ENCODE results near the gene FOXG1. TPM values are rescaled to one million over a fixed set of nuclear protein-coding genes. Genes with fewer than 3 reads are reported as not detected.
A peak's percentile ranks its signal among the peaks of the same experiment; 100 is the strongest.

FOXG1 gene
- total RNA-seq, 2 donors from 2014 or later: not detected

GRCh38 chr14:28769276-28769880, 2.8 kb downstream of the FOXG1 start:
- DNase-seq (ENCODE audit: low spot score in 2 of 2) (no peak), ATAC-seq (no peak)
- Mint-ChIP-seq H3K36me3 (peaks cover 29 to 46% of the 10 kb centered on the region in 2 donors), H3K27ac (no peak overlapping the region), H3K9me3 (peaks cover 10 to 26% of the 10 kb centered on the region in 2 donors)

GRCh38 chr14:28770061-28770460, 3.5 kb downstream of the FOXG1 start:
- Mint-ChIP-seq H3K27ac (no peak overlapping the region), H3K9me3 (peaks cover 10 to 25% of the 10 kb centered on the region in 2 donors), H3K36me3 (peaks cover 34 to 49% of the 10 kb centered on the region in 2 donors)
- no peak for DNase-seq (ENCODE audit: low spot score in 2 of 2)
- ATAC-seq: no peak

GRCh38 chr14:28770630-28771029, 4.0 kb downstream of the FOXG1 start:
- DNase-seq (ENCODE audit: low spot score in 2 of 2) (no peak), ATAC-seq (no peak)
- H3K36me3 Mint-ChIP-seq: peaks cover 39 to 47% of the 10 kb centered on the region in 2 donors
- no peak overlapping the region for H3K27ac Mint-ChIP-seq
- peaks cover 10 to 24% of the 10 kb centered on the region in 2 donors for H3K9me3 Mint-ChIP-seq

GRCh38 chr14:28771168-28771567, 4.6 kb downstream of the FOXG1 start:
- DNase-seq (ENCODE audit: low spot score in 2 of 2) (no peak), ATAC-seq (no peak)

GRCh38 chr14:28772613-28773012, 6.0 kb downstream of the FOXG1 start:
- ATAC-seq: no peak

More at GRCh38 chr14:28771168-28771567, 4.6 kb downstream of the FOXG1 start:
- H3K36me3 Mint-ChIP-seq: peaks cover 39 to 46% of the 10 kb centered on the region in 2 donors
- H3K27ac Mint-ChIP-seq: no peak overlapping the region
- H3K9me3 Mint-ChIP-seq: peaks cover 10 to 26% of the 10 kb centered on the region in 2 donors

GRCh38 chr14:28773176-28773575, 6.6 kb downstream of the FOXG1 start:
- Mint-ChIP-seq H3K9me3 (peaks cover 10 to 26% of the 10 kb centered on the region in 2 donors), H3K27ac (peak overlapping the region in 1 of 2 donors; percentile 60), H3K36me3 (peaks cover 35 to 42% of the 10 kb centered on the region in 2 donors)
- no peak for ATAC-seq
- no peak for DNase-seq (ENCODE audit: low spot score in 2 of 2)

More at GRCh38 chr14:28772613-28773012, 6.0 kb downstream of the FOXG1 start:
- Mint-ChIP-seq H3K9me3 (peaks cover 10 to 26% of the 10 kb centered on the region in 2 donors), H3K27ac (no peak overlapping the region), H3K36me3 (peaks cover 37 to 44% of the 10 kb centered on the region in 2 donors)
- no peak for DNase-seq (ENCODE audit: low spot score in 2 of 2)

- peaks cover 28 to 37% of the 10 kb centered on the region in 2 donors for H3K36me3 Mint-ChIP-seq
- no peak for ATAC-seq
- peak overlapping the region in 1 of 2 donors; percentile 72 for H3K27ac Mint-ChIP-seq
- DNase-seq (ENCODE audit: low spot score in 2 of 2): no peak
- H3K9me3 Mint-ChIP-seq: peaks cover 10 to 18% of the 10 kb centered on the region in 2 donors
Measured at GRCh38 chr14:28773861-28774691, 7.5 kb downstream of the FOXG1 start.

- Mint-ChIP-seq H3K36me3 (peaks cover 28 to 37% of the 10 kb centered on the region in 2 donors), H3K9me3 (peaks cover 10 to 18% of the 10 kb centered on the region in 2 donors), H3K27ac (no peak overlapping the region)
- no peak for DNase-seq (ENCODE audit: low spot score in 2 of 2)
- no peak for ATAC-seq
Measured at GRCh38 chr14:28774764-28775735, 8.5 kb downstream of the FOXG1 start.

- peaks cover 28 to 39% of the 10 kb centered on the region in 2 donors for H3K36me3 Mint-ChIP-seq
- H3K27ac Mint-ChIP-seq: no peak overlapping the region
- ATAC-seq: no peak
- DNase-seq (ENCODE audit: low spot score in 2 of 2): no peak
- H3K9me3 Mint-ChIP-seq: peaks cover 10 to 21% of the 10 kb centered on the region in 2 donors
Measured at GRCh38 chr14:28776482-28777266, 10.1 kb downstream of the FOXG1 start.

GRCh38 chr14:28777471-28778137, 11.0 kb downstream of the FOXG1 start:
- no peak overlapping the region for H3K27ac Mint-ChIP-seq
- ATAC-seq (no peak), DNase-seq (ENCODE audit: low spot score in 2 of 2) (no peak)
- peaks cover 28 to 39% of the 10 kb centered on the region in 2 donors for H3K36me3 Mint-ChIP-seq
- H3K9me3 Mint-ChIP-seq: peaks cover 10 to 21% of the 10 kb centered on the region in 2 donors

GRCh38 chr14:28778138-28779117, 11.8 kb downstream of the FOXG1 start:
- no peak overlapping the region for H3K27ac Mint-ChIP-seq

GRCh38 chr14:28779456-28779855, 12.9 kb downstream of the FOXG1 start:
- H3K9me3 Mint-ChIP-seq: peaks cover 3 to 12% of the 10 kb centered on the region in 2 donors
- no peak for ATAC-seq
- H3K27ac Mint-ChIP-seq: no peak overlapping the region
- DNase-seq (ENCODE audit: low spot score in 2 of 2): no peak
- peaks cover 16 to 36% of the 10 kb centered on the region in 2 donors for H3K36me3 Mint-ChIP-seq

More at GRCh38 chr14:28778138-28779117, 11.8 kb downstream of the FOXG1 start:
- peaks cover 23 to 36% of the 10 kb centered on the region in 2 donors for H3K36me3 Mint-ChIP-seq
- no peak for ATAC-seq
- no peak for DNase-seq (ENCODE audit: low spot score in 2 of 2)
- H3K9me3 Mint-ChIP-seq: peaks cover 6 to 13% of the 10 kb centered on the region in 2 donors

GRCh38 chr14:28780843-28781820, 14.5 kb downstream of the FOXG1 start:
- Mint-ChIP-seq H3K36me3 (peaks cover 15 to 38% of the 10 kb centered on the region in 2 donors), H3K9me3 (peaks cover 7 to 15% of the 10 kb centered on the region in 2 donors), H3K27ac (no peak overlapping the region)
- ATAC-seq (no peak), DNase-seq (ENCODE audit: low spot score in 2 of 2) (no peak)
